A549 treated with Hydrocortisone at 1 μM for 4 hours (cell line): ENCODE data around the gene DHX9. TPM values are rescaled to one million over a fixed set of nuclear protein-coding genes. Genes with fewer than 3 reads are reported as not detected.

Experiments
- total RNA-seq: library from RNA; stranded (reverse); fragments of 200-300 nt; extraction: Qiagen RNA extraction; gene quantifications from 5 replicates; pipeline ENCODE4 v1.2.3, GENCODE V29; 2022

The DHX9 gene
- 149 to 206 TPM (median 156 TPM) in 5 replicates for total RNA-seq

GRCh38 chr1:182839209-182840066 lies at the start of gene DHX9:
TSS of gene DHX9 (plus strand) at chr1:182839347. CDS start at chr1:182842567, 3,220 bp downstream.

Other genes starting within 250 kb of the DHX9 start
- gene RGS16, start 235.0 kb upstream of the DHX9 start, total RNA-seq: 0.18 to 0.45 TPM (median 0.24 TPM) in 5 replicates
- gene RGS8, start 154.8 kb upstream of the DHX9 start, total RNA-seq: not detected in 5 replicates
- 0.57 to 1.2 TPM (median 0.83 TPM) in 5 replicates for gene NPL, start 49.6 kb upstream of the DHX9 start, total RNA-seq
- not detected in 5 replicates for gene SHCBP1L, start 113.8 kb downstream of the DHX9 start, total RNA-seq
- 84.0 to 143 TPM (median 107 TPM) in 5 replicates for gene LAMC1, start 184.1 kb downstream of the DHX9 start, total RNA-seq